NCI-H1694 treated with DMSO at 0.1 percent for 48 hours (cell line): ENCODE data around the gene SUGCT.
"Not testable (repeated sequence)": the region's sequence is repeated elsewhere in the genome, so short reads cannot be mapped to it uniquely, and the experiment has no call there.

Experiments
- DNase-seq: peaks from one replicate; lab custom pipeline; 2025; lab: John Stamatoyannopoulos, UW

Gene SUGCT

DNA sequence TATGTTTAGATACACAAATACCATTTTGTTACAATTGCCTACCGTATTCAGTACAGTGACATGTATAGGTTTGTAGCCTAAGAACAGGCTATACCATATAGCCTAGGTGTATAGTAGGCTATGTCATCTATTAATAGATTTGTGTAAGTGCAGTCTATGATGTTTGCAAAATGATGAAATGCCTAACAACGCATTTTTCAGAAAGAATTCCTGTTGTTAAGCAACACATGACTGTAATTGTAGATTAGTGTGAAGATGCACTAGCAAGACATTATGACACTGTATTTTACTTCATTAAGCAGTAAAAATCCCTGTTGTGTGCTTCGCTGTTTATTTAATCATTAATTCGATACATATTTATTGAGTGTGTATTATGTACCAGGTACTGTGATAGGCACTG lies 446.0 kb downstream of the SUGCT start:
- no peak for DNase-seq

DNA sequence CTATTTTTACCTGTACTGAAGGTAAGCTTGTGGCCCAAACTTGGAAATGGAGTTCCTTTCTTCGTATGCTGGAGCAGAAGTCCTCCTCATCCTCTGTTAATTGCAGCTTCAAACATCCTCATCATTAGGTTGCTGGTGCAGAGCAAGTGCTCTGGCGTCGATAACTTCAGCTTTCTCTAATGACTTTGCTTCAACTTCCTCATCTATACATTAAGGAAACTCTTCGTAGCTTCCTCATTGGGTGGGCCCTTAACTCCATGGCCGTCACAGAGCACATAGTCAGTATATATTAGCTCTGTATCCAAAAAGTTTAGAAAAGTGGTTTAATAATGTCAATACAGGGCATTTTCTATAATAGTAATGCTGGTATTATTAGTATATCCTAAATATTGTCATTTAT lies 447.7 kb downstream of the SUGCT start:
- no peak for DNase-seq

DNA sequence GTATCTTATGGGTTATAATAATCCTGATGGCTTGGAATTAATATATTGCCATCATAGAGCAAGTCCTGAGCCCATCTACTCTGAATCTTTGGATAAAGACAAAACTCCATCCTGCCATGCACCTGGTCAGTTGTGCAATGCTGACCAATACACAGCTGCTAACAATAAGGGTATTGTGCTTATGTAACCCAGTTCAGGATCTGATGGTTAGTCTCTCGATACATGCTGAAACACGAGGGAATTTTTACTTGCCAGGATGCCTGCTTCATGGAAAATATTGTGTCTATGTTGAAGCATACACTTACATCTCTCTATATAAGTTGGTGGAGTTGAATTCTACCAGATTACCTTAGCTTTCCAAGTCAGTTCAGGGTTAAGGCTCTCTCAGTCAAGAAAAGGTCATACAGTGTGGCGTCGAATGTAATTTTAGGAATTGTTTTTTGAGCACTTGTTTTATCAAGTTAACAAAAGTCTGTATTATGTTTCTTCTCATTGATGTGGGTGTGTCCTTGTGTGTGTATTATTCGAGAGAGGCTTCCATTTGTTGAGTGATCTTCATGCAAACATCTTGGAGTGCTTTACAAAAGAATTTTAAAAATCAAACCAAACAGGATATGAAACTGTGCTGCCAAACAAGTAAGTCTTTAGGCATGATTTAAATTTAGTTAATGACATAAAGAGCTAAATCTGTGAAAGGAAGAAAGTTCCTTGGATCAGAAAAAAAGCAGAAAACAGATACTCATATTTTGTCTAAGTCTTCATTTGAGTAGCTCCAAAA lies 449.1 kb downstream of the SUGCT start:
- no peak for DNase-seq

DNA sequence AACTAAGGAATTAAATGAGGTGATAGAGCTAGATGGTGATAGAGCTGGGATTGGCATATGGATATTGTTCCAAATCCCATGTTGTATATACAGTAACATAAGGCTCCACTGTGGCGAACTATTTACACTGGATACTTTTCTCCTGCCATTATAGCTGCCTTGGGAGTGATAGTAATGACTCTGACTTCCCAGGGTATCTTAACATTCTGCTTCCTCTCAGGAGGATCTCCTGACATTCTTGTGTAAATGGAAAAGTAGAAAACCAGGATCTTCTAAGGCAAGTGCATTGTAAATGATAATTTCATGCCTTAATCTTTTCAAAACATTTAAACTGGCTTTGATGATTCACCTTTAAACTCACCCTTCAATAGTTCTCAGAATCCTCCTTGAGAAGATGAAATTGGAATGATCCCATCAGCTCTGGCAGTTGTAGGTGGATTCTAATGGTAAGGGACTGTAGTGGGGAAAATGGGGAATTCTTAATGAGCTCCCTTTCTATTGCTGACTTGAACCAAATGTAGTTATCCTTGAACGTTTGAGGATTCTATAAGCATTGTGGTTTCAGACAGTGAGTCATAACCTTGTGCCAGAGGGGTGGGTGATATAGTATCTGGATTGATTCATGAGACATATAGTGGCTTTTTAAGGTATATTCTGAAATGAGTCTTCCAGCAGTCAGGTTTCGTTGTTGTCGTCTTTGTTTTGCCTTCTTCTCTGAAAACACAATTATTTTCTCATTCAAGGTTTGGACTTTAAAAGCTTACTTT lies 450.0 kb downstream of the SUGCT start:
- DNase-seq, result no peak

DNA sequence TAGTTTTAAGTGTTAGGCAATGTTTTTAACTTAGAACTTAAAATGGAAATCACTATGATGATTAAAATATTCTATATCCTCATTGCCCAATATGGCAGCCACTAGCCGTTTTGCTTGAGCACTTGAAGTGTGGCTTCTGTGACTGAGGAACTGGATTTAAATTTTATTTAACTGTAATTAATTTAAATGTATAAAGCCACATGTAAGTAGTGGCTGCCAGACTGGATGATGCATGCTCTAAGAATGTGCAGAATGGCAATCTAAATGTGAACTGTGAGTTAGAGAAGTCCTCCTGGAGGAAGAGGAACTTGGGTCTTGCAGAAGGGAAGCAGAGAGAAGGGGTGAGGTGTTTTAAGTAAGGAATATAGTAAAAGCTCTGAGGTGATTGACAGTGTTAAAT lies 451.4 kb downstream of the SUGCT start:
- DNase-seq, result no peak

DNA sequence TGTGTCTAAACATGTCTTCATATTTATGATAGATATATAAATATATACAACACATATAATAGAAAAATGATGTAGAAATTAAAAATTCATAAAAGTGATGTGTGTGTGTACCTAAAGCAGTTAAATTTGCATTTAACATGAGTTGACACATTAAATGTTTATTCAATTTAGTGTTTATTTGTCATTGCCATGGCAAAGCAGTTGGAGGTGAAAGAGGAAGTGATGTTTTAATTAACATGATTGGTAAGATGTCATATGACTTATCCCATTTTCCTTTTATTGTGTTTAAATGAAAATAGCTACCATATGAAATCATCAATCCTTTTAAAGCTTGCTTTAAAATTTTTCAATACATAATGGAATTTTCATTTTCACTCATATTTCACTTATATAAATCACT lies 452.6 kb downstream of the SUGCT start:
- DNase-seq, result no peak

DNA sequence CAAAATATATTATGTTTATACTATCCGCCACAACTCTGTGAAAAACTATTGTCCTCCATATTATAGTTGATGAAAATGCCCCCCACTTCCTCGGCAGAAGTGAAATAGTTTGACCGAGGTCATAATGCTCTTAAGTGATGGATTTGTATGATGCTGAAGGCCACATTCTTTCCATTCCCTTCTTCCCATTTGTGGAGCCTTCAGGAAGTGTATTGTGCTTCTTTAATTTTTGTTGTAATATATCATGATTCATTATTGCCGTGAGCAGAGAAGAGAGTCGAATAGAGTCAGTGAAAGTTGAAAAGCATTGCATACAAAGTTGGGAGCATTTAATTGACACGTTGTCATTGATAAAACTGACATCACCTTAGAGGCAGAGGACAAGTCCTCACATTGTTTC lies 460.3 kb downstream of the SUGCT start:
- no peak for DNase-seq

DNA sequence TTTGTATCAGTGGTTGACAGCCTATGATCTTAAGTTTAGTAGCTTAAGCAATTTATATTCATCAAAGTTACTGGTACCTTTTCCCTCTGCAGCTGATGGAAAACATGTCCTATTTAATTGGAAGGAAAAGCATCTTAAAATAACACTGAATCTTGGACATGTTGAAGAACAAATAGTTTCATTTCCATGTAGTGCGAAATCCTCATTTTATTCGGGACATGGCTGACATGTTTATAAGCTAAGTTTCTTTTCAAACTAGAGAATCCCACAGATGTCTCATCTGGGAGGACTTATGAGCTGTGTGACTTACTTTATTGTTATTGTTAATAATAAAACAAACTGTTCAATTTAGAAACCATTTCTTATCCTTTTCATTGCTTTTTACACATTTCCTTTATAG lies 461.0 kb downstream of the SUGCT start:
- no peak for DNase-seq

DNA sequence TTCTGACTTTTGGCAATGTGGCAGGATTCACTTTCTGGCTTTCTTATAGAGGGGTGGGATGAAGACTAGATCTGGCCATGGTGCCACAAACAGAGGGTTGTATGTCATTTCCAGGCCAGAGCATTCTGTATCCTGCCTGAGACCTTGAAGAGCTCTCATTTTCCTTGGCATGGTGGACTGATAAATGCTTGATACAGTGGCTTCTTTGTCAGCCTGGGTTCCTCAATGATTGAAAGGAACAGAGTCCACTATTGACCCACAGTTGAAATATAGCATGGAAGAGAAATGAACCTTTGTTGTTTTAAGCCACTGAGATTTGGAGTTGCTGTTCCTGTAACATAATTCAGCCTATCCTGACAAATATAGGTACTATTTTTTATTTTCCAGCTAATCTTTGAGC lies 462.7 kb downstream of the SUGCT start:
- DNase-seq, result no peak

DNA sequence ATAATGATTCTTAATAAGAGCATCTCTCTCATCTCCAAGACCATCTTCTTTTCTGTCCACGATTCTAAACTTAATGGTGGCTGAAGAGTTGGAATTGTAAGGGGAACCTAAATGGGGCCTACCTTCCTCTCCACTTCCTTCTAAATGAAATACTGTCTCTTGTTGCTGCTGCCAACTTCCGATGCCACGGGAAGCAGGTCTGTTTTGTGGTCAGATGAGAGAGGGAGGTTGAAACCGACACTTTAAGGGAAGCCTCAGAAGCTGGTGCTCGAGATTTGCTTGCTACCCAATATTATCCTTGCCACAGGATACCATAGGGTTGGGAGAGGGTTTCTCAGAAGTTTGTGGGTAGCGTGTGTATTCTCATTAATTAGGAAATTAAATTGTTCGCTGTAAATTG lies 464.1 kb downstream of the SUGCT start:
- DNase-seq, result no peak

DNA sequence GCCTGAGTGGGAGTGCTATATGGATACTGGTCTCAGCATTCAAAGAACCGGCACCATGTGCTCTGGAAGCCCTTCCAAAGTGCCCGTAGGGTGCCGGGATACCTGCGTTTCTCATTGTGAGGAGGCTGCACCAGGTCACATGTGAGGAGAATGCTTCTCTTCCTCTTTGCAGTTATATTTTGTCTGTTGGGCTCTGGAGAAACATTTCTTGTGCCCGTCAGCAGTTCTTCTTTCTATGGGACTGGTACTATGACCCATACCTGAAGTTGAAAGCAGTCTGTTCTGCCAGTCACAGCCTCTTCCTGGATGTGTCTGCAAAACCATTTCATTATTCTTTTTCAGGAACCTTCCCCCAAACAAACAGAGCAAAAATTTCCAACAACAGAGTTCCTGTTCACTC lies 465.0 kb downstream of the SUGCT start:
- no peak for DNase-seq

DNA sequence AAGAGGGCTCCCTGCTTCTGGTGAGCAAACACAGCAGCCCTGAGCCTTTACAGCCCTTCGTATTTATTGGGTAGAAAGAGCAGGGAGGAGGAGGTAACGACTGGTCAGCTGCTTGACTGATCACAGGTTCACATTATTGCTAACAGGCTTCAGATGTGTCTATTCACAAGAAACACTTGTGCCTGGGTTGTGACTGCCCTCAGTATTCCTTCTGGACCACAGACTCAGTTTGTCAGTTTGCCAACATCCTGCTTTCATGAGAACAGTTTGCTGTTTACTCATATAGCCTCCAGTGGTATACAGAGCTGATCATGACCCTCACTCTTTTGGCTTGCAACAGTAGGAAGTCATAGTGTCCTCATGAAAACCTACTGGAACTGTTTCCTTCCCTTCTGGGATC lies 467.5 kb downstream of the SUGCT start:
- DNase-seq, result not testable (repeated sequence)

DNA sequence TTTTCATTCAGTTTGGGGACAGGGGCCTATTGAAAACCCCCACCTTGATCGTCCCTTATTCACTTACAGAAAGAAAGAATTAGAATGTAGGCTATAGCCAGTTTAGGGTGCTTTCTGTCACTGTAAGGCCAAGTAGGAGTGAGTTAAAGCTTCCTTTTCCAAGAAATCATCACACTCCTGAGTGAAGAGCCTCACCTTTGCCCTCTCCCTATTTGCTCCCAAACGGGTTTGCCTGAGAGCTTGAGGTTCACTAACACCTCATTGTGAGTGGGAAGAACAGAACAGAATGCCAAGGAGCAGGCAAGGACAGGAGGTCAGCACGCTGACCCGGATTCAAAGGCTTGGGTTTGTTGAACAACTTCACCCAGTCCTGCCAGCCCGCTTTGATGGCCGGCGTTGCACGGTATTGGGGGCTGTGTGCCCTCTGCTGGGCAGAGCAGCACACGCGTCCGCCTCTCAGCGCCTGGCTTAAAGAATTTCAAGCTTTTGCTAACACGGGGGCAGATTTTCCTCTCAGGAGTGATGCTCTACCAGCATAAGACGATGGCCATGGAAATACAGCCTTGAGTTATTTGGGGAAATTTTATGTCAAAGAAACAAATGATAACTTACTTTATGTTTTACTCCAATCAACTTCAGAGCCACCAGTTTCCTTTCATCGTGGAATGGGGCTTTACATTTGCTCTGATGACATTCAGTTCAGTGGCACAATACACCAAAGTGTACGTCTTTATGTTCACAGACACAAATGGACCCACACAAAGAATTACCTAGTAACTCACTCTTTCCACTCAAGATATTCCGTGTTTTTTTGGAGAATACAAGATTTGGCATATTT lies 470.0 kb downstream of the SUGCT start:
- DNase-seq, result no peak

DNA sequence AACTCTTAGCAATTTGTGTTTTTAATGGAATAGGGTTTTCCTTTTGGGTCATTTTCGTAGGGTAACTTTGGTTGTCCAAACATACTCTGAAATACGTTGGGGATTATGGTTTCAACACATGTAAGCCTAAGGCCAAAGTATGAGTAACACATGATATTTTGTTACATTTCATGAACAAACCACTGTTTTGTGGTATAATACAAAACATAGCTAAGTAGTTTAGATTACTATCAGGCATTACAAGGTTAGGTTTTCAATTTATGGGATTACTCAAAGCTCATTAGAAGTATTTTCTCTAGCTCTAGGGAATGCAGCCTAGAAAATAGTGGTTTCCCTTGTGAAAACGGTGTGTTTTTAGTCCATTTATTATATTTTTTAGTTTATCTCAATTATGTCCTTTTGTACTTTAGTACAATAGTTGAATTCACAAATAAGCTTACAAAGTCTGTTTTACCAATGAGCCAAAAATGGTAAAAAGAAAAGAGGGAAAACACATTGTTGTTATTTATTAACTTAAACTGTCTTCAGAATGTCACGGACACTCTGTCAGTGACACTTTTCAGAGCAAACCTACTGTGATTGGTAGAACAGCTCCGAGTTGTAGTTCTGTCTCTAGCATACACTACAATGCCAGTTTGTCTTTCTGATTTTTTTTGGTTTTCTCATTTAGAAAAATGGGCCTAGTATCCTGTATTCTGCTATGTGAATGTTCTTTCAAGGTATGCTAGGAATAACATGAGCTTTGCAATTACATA lies 473.7 kb downstream of the SUGCT start:
- no peak for DNase-seq

DNA sequence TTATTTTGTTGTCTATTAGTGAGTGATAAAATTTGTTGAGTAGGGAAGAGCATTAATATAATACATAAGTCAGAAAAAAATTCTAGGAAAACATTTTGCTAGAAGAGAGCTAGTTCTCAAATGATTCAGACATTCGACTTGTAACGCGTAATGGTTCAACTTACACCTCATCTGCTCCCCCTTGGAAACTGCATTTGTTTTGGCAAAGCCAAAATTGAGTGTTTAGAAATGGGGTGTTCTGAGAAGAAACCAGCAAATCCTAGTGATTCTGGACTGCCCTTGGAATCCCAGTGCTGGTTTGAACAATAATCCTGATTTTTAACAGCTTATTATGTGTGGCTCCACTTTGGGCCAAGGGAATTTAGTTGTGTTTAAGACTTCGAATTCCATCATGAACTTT lies 475.7 kb downstream of the SUGCT start:
- DNase-seq, result no peak

DNA sequence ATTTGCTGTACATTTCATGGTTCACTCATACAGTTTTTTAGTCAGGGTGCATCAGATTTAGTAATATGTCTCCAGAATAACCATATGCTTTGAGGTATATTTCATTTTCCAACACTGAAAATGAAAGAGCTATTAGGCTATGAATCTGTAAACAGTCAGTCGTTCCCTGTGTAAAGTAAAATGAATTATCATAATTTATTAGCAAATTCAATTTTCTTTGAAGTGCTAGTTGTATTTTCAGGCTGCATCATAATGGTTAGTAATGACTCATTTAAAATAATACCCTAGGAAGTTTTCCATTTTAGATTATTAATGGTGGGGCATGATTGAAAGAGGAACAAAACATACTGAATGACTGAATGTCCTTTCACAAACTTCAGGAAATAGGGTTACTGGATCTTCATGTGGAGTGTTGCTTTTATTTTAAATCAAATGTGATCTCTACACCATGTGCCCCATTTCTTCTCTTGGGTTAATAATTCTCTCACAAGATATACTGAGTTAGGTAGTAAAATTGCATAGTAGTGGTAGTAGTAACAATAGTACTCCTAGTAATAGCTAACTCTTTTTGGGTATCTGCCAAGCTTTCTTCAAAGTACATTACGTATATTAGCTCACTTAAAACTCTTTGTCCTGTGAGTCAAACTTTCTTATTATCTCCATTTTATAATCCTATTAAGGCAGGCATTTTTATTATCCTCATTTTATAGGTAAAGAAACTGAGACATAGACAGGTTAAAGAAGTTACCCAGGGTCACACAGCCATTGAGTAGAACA lies 476.5 kb downstream of the SUGCT start:
- no peak for DNase-seq

DNA sequence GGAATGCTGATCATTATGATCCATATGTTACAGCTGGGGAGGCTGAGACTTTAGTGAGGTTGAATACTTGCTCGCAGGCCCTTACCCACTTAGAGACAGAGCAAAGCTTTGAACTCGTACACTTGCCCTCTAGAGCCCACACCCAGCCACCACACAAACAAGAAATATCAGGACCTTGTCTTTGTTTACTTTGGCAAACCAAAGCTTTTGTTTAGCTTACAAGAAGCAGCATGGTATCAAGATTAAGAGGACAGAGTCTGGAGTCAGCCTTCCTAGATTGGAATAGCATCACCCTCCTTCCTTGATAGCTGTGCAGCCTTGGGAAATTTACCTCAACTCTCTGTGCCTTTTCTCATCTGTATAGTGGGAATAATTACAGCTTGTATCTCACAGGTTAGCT lies 477.5 kb downstream of the SUGCT start:
- no peak for DNase-seq

DNA sequence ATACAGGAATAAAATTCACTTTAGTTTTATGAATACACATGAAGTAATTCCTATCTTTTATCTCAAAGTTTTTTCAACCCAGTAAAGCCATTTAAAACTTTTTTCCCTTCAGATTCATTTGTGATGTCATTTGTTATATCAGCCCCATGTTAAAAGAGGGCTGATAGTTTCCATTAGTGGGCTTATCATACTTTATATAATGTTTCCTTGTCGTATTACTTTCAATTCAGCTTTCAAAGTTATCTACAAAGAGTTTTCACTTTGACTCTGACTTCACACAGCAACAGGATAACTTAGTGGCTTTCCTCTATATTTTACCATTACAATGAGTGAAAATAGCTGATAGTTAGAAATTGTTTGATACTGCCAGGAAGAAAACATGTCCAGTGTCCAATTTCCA lies 484.8 kb downstream of the SUGCT start:
- no peak for DNase-seq

DNA sequence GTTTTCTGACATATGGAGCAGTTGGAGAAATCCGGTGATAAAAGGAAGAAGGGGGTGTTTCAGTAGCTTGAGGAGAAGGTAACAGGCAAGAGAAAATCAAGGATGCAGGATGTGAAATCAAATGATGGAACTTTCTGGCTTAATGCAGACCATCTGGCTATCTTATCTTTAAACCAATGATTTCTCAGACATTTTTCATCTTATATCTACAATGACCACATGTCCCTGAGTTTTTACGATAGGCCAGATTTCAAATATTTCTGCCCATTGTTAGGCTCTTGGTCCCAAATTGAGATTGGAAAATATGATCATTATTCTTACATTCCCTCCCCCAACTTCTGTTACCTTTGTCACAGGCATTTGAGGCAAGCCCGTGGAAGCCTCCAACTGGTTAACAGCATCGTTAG lies 486.8 kb downstream of the SUGCT start:
- DNase-seq, result no peak

DNA sequence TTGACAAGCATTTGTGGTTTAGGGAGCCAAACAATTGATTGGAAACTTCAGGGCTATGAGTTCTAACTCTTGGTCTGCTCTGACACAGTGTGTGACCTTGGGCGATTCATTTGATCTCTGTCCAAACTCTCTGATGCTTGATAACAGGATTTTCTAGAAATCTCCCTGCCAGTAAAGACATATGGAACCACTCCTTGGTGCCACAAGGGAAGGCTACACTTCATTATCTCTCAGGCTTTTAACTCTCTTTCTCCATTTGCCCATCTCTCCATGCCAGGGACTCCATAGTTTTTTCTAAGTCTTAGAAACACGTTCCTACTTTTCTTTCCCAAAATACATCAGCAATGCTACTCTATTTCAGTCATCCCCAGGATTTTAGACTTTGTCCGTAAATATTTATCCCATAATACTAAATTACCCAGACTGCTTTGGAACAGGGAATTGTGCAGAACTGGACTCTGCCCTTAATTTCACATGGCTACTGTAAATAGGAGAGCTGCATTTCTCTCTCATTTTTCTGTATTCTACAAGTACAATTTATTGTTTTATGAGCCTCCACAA lies 488.2 kb downstream of the SUGCT start:
- DNase-seq, result no peak

DNA sequence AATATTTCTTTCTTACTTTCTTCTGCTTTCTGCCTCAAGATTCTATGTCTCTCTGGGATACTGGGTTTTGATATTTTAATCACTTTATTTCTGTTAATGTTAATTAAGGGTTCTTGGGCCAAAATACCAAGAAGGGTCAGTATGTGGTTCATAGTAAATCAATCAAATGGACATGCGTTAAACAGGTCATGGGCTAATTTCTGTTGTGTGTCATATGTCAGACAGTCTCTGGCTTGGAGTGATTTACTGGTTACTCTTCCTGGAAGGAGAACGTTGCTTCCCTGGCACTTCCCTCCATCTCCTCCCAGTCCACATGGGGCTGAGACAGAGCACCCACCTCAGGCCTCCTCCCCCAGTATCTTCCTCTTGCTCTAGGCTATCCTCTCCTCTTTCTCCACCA lies 489.1 kb downstream of the SUGCT start:
- DNase-seq, result no peak
